Gastroesophageal sphincter (tissue), 4 donors: ENCODE data around the gene COMMD7. TPM values are rescaled to one million over a fixed set of nuclear protein-coding genes. Genes with fewer than 3 reads are reported as not detected.
"Not testable (repeated sequence)": the region's sequence is repeated elsewhere in the genome, so short reads cannot be mapped to it uniquely, and the experiment has no call there.

Source experiments
- ATAC-seq: fragments of 150-250 bp; one replicate; pipeline ENCODE4 v1.9.1; 2016; ENCODE audit warnings: mild to moderate bottlenecking, moderate library complexity
- H3K27ac ChIP-seq, 4 donors: fragments of 200-600 bp; sonication (generic) in 3 of 4; 1 replicate in 3 of 4; 2 replicates in 1 of 4; pipeline ENCODE4 v1.5.1; 2016 to 2019
- H3K27me3 ChIP-seq: fragments of 200-600 bp; sonication (generic); one replicate; pipeline ENCODE4 v1.5.1; 2019
- H3K36me3 ChIP-seq, 2 donors: fragments of 200-600 bp; sonication (generic); one replicate each; pipeline ENCODE4 v1.5.1; 2019; ENCODE audit warnings: control low read depth in 1 of 2
- H3K4me1 ChIP-seq, 3 donors: fragments of 200-600 bp; sonication (generic); 1 replicate in 2 of 3; 2 replicates in 1 of 3; pipeline ENCODE4 v1.5.1; 2016 to 2019; ENCODE audit warnings: control low read depth in 2 of 3
- H3K4me3 ChIP-seq, 2 donors: fragments of 200-600 bp; sonication (generic); one replicate each; pipeline ENCODE4 v1.5.1; 2019; ENCODE audit warnings: mild to moderate bottlenecking in 1 of 2, moderate library complexity in 1 of 2
- H3K9me3 ChIP-seq, 3 donors: fragments of 200-600 bp; sonication (generic); one replicate each; pipeline ENCODE4 v1.5.1; 2017 to 2019; ENCODE audit warnings: control low read depth in 2 of 3
- EP300 ChIP-seq: sonication (generic); formaldehyde crosslinking; IDR thresholded peaks from one replicate; pipeline ENCODE4 v1.6.1; 2017; ENCODE audit warnings: antibody characterized with exemption, mild to moderate bottlenecking
- POLR2A ChIP-seq, 2 donors: fragments of 450-650 bp; IDR thresholded peaks; one replicate each; pipeline ENCODE4 v1.6.1; 2017; ENCODE audit warnings: antibody characterized with exemption in 2 of 2, mild to moderate bottlenecking in 2 of 2, moderate library complexity in 1 of 2
- POLR2AphosphoS5 ChIP-seq: sonication (generic); formaldehyde crosslinking; IDR thresholded peaks from one replicate; pipeline ENCODE4 v1.6.1; 2017; ENCODE audit warnings: antibody characterized with exemption
- WGBS, 2 donors: methylation state at CpG; one replicate each; pipeline ENCODE4 v1.1.5; 2018; ENCODE audit warnings: low coverage in 1 of 2; 5-methylcytosine and 5-hydroxymethylcytosine counted together
- total RNA-seq, 4 donors: library from RNA; depleted of rRNA; stranded (reverse); fragments of >200 nt; gene quantifications; one replicate each; pipeline ENCODE4 v1.1.0, GENCODE V29; 2016
- TF ChIP-seq, protein P1 (sequence below), 4 experiments: fragments of 200-600 bp in 2 of 4; fragments of 450-650 bp in 2 of 4; sonication (generic) in 1 of 4; IDR thresholded peaks; one replicate each; pipeline ENCODE4 v1.5.1; 2017 to 2019; ENCODE audit warnings: antibody characterized with exemption in 4 of 4, mild to moderate bottlenecking in 2 of 4, moderate library complexity in 2 of 4

The COMMD7 gene
- total RNA-seq, 4 donors from 2014 or later: 25.0 to 33.2 (median 30.7) TPM

DNA sequence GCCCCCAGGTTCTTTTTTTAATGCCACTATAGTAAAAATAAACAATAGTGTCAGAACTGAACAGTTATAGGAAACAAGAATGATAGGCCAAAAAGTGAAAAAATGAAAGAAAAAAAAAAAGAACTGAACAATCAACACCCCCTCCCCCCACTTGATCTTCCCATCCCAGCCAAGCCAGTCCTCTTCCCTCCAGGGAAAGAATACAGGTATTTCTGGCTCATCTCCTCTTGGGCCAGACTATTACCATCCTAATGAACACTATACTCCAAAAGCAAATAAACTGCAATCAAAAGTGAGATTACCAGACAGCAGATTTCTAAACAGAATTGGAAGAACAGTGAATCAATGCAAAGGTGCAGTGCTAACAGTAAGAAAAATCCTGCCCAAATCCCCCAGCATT, 48.2 kb downstream of the COMMD7 start:
- Histone ChIP-seq H3K9me3 (no peaks in the 10 kb centered on the region), H3K27me3 (no peaks in the 10 kb centered on the region), H3K4me1 (no peaks in the 10 kb centered on the region), H3K4me3 (no peak overlapping the region), H3K36me3 (peaks cover 0 to 73% of the 10 kb centered on the region in 2 donors), H3K27ac (no peak overlapping the region)
- no peak for ATAC-seq
- TF ChIP-seq POLR2AphosphoS5: no peak

DNA sequence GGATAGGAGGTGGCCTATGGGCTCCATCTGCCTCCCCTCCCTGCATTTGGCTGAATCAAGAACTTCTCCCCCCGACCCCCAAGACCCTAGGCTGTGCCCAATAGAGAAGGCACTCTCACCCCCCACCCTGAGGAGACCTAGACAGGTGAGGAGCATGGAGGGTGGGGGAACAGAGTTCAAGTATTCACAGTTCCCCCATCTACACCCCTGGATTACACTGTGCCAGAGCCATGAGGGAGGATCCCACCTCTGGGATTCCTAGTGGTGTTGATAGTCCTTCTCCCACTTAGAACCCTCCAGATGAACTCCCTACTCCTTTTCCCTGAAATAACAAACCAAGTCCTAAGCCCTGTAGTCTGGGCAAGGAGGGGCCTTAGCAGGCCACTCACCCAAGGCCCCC, 54.3 kb downstream of the COMMD7 start:
- ATAC-seq, H3K9me3 ChIP-seq: not testable (repeated sequence)
- WGBS, 2 donors: no CpG with 5 or more reads among the region's 1 CpG

DNA sequence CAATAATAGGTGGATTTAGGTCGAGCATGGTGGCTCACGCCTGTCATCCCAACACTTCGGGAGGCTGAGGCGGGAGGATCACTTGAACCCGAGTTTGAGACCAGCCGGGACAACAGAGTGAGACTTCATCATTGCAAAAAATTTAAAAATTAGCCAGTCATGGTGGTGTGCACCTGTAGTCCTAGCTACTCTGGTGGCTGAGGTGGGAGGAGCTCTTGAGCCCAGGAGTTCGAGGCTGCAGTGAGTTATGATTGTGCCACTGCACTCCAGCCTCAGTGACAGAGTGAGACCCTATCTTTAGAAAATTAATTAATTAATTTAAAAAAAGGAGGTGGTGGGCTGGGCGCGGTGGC, 56.1 kb downstream of the COMMD7 start:
- Histone ChIP-seq H3K27me3 (no peaks in the 10 kb centered on the region), H3K9me3 (no peaks in the 10 kb centered on the region), H3K4me1 (peaks cover 0 to 6% (median 0%) of the 10 kb centered on the region in 3 donors), H3K36me3 (peaks cover 0 to 18% of the 10 kb centered on the region in 2 donors), H3K27ac (no peak overlapping the region), H3K4me3 (no peak overlapping the region)
- no peak for ATAC-seq
- TF ChIP-seq EP300 (no peak), POLR2A (IDR thresholded peaks at IDR 0.05) (no peak), POLR2AphosphoS5 (no peak)
- TF ChIP-seq, protein P1, sequence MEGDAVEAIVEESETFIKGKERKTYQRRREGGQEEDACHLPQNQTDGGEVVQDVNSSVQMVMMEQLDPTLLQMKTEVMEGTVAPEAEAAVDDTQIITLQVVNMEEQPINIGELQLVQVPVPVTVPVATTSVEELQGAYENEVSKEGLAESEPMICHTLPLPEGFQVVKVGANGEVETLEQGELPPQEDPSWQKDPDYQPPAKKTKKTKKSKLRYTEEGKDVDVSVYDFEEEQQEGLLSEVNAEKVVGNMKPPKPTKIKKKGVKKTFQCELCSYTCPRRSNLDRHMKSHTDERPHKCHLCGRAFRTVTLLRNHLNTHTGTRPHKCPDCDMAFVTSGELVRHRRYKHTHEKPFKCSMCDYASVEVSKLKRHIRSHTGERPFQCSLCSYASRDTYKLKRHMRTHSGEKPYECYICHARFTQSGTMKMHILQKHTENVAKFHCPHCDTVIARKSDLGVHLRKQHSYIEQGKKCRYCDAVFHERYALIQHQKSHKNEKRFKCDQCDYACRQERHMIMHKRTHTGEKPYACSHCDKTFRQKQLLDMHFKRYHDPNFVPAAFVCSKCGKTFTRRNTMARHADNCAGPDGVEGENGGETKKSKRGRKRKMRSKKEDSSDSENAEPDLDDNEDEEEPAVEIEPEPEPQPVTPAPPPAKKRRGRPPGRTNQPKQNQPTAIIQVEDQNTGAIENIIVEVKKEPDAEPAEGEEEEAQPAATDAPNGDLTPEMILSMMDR (IDR thresholded peaks at IDR 0.05): no peak
- WGBS, 2 donors: 98 to 100% methylated on average over 4 to 9 of the region's 9 CpGs

More for the DNA sequence above, 54.3 kb downstream of the COMMD7 start:
- not testable (repeated sequence) for H3K27me3 ChIP-seq, H3K4me3 ChIP-seq, H3K27ac ChIP-seq, H3K4me1 ChIP-seq
- H3K36me3 ChIP-seq: peaks cover 0 to 31% of the 10 kb centered on the region in 2 donors

DNA sequence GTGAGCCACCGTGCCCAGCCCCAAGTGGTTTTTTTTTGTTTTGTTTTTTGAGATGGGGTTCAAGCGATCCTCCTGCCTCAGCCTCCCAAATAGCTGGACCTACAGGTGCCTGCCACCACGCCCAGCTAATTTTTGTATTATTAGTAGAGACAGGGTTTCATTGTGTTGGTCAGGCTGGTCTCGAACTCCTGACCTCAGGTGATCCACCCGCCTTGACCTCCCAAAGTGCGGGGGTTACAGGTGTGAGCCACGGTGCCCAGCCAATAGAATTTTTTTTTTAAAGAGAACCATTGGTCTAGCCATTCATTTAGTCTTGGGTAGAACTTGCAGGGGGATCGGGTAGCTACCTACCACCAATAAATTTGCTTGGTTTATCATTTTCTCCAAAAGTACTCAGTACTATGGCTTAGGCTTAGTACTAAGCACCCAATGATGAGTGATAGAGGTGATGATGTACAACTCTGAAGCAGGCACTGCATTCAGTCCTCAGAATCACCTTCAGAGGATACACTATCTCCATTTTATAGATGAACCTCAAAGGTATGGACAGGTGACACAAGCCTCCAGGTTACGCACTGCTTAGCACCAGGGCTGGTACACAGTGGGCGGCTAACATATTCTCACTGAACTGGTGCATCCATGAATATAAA, 56.6 kb downstream of the COMMD7 start:
- Histone ChIP-seq H3K27me3 (no peaks in the 10 kb centered on the region), H3K4me3 (no peak overlapping the region), H3K4me1 (peaks cover 0 to 6% (median 0%) of the 10 kb centered on the region in 3 donors), H3K9me3 (no peaks in the 10 kb centered on the region), H3K36me3 (peaks cover 0 to 14% of the 10 kb centered on the region in 2 donors), H3K27ac (no peak overlapping the region)
- 90 to 95% methylated on average over 8 of the region's 10 CpGs for WGBS, 2 donors
- TF ChIP-seq, protein P1 (IDR thresholded peaks at IDR 0.05): no peak
- TF ChIP-seq POLR2AphosphoS5 (no peak), EP300 (no peak), POLR2A (IDR thresholded peaks at IDR 0.05) (no peak)
- no peak for ATAC-seq

DNA sequence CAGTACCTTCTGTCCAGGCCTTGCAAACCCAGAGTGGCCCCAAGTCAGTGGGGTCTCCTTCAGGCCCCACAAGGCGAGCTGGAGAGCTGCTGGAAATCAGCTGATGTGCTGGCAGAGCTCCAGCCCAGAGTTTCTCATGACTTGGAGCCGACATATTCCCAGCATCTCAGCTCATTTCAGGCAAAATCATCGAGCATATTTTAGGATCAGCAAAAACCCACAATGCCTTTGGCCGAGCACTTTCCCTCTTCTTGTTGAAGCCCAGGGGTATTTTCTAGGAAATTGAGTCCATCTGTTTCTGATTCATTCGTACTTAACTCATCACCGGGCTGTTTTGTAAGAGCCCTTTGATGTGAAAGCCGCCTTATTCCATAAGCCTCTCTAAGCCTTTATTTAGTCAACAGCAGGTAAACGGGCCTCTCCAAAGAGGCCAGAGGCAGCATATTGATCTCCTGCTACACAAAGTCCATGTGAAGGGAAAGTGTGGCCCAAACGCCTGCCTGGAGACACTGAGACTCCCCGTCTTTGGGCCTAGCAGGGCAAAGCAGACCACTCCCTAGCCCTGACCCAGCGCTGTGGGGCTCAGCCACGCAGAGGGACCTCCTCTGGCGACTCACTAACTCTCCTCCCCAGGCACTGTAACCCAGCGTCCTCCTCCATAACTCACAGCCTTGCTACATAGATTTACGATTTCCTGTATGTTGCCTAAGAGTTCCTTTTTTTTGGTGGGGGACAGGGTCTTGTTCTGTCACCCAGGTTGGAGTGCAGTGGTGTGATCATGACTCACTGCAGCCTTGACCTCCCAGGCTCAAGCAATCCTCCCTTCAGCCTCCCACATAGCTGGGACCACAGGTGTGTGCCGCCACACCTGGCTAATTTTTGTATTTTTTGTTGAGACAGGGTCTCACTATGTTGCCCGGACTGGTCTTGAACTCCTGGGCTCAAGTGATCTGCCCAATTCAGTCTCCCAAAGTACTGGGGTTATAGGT, 57.4 kb downstream of the COMMD7 start:
- WGBS, 2 donors: 50 to 51% methylated on average over 12 to 13 of the region's 17 CpGs
- H3K4me1 ChIP-seq: peaks cover 0 to 6% (median 0%) of the 10 kb centered on the region in 3 donors
- ATAC-seq: peak; percentile 56
- TF ChIP-seq POLR2A (IDR thresholded peaks at IDR 0.05) (no peak), EP300 (no peak), POLR2AphosphoS5 (no peak)
- TF ChIP-seq, protein P1 (IDR thresholded peaks at IDR 0.05): no peak
- H3K27ac ChIP-seq: no peak overlapping the region
- H3K4me3 ChIP-seq: no peak overlapping the region
- no peaks in the 10 kb centered on the region for H3K9me3 ChIP-seq
- peaks cover 0 to 12% of the 10 kb centered on the region in 2 donors for H3K36me3 ChIP-seq
- H3K27me3 ChIP-seq: no peaks in the 10 kb centered on the region
